ENCODE results near the gene SNRPD3.

DNA sequence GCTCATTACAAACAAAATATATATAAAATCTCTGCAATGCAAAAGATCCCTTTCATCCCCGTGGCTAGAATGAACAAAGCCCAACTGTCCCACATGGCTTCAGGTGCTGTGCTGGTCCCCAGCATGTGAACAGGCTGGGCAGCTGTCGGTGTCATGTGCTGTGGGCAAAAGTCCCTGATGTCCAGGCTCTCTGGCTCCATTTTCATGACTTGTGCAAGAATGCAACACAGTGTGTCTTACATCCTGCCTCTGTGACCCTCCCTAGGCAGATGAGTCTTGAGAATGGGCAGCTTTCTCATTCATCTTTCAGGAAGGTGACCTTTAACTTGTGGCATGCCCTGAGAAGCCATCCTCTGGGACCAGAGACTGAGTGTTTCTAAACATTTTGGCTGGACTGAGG is 15.3 kb upstream of the SNRPD3 start:
- TF ChIP-seq, protein P1, sequence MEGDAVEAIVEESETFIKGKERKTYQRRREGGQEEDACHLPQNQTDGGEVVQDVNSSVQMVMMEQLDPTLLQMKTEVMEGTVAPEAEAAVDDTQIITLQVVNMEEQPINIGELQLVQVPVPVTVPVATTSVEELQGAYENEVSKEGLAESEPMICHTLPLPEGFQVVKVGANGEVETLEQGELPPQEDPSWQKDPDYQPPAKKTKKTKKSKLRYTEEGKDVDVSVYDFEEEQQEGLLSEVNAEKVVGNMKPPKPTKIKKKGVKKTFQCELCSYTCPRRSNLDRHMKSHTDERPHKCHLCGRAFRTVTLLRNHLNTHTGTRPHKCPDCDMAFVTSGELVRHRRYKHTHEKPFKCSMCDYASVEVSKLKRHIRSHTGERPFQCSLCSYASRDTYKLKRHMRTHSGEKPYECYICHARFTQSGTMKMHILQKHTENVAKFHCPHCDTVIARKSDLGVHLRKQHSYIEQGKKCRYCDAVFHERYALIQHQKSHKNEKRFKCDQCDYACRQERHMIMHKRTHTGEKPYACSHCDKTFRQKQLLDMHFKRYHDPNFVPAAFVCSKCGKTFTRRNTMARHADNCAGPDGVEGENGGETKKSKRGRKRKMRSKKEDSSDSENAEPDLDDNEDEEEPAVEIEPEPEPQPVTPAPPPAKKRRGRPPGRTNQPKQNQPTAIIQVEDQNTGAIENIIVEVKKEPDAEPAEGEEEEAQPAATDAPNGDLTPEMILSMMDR (conservative IDR thresholded peaks at IDR 0.05; ENCODE audit: low read length) = no peak
- TF ChIP-seq EZH2phosphoT487 (IDR thresholded peaks at IDR 0.05; ENCODE audit: borderline replicate concordance) = no peak

Data from Loucy (cell line).